Stimulated activated CD8-positive, alpha-beta memory T cell treated with anti-CD3 and anti-CD28 coated beads, Interleukin-15, amount 100 ng/mL, for 1 hour (primary cell): ENCODE measurements around the gene TMPRSS6.

Experiments used
- DNase-seq: peaks from one replicate; pipeline ENCODE4 v3.0.0-alpha.2; 2020; ENCODE audit warnings: low read depth

The TMPRSS6 gene

GRCh38 chr22:37109242-37109917 is at the start of gene TMPRSS6:
Gene TMPRSS6 (minus strand): TSS chr22:37109713. CDS start chr22:37103417, 6,296 bp downstream.
- DNase-seq = no peak

GRCh38 chr22:37158963-37159290 is 49.4 kb upstream of the TMPRSS6 start:
- no peak for DNase-seq

- no peak for DNase-seq
Measured at GRCh38 chr22:37157516-37158285, 48.2 kb upstream of the TMPRSS6 start.

- no peak for DNase-seq
Measured at GRCh38 chr22:37156686-37157435, 47.3 kb upstream of the TMPRSS6 start.

GRCh38 chr22:37155971-37156370 is 46.5 kb upstream of the TMPRSS6 start:
- DNase-seq = no peak

GRCh38 chr22:37154925-37155712 is 45.6 kb upstream of the TMPRSS6 start:
- DNase-seq = no peak

GRCh38 chr22:37153901-37154300 is 44.4 kb upstream of the TMPRSS6 start:
- no peak for DNase-seq

- no peak for DNase-seq
Measured at GRCh38 chr22:37151401-37151800, 41.9 kb upstream of the TMPRSS6 start.

GRCh38 chr22:37150701-37151100 is 41.2 kb upstream of the TMPRSS6 start:
- DNase-seq = no peak

- DNase-seq = no peak
Measured at GRCh38 chr22:37148742-37149665, 39.5 kb upstream of the TMPRSS6 start.

GRCh38 chr22:37148031-37148651 is 38.6 kb upstream of the TMPRSS6 start:
- no peak for DNase-seq

GRCh38 chr22:37147186-37147990 is 37.9 kb upstream of the TMPRSS6 start:
- no peak for DNase-seq

- DNase-seq = no peak
Measured at GRCh38 chr22:37146507-37147180, 37.1 kb upstream of the TMPRSS6 start.

- DNase-seq = no peak
Measured at GRCh38 chr22:37146051-37146385, 36.5 kb upstream of the TMPRSS6 start.

- no peak for DNase-seq
Measured at GRCh38 chr22:37145180-37146050, 35.9 kb upstream of the TMPRSS6 start.

GRCh38 chr22:37144180-37144554 is 34.7 kb upstream of the TMPRSS6 start:
- no peak for DNase-seq

- no peak for DNase-seq
Measured at GRCh38 chr22:37141971-37142370, 32.5 kb upstream of the TMPRSS6 start.

GRCh38 chr22:37141476-37141875 is 32.0 kb upstream of the TMPRSS6 start:
- DNase-seq = no peak
